Right lobe of liver (tissue), 4 donors: ENCODE results near the gene FGA.

Experiments used
- CTCF ChIP-seq, 4 donors: fragments of 200-600 bp in 3 of 4; fragments of 450-650 bp in 1 of 4; IDR thresholded peaks; one replicate each; pipeline versions ENCODE4 v1.5.1 to v1.8.0; 2016 to 2022; ENCODE audit warnings: antibody characterized with exemption in 4 of 4, mild to moderate bottlenecking in 2 of 4
- POLR2A ChIP-seq: fragments of 450-650 bp; IDR thresholded peaks from one replicate; pipeline ENCODE4 v1.6.1; 2017; ENCODE audit warnings: antibody characterized with exemption, mild to moderate bottlenecking
- donor health status: DM: no; HTN: no; CAD: no.
- donor health status: DM: no; HTN: no; CAD: no.
- donor health status: DM: no; HTN: yes; CAD: no.

GRCh38 chr4:154559141-154559493, 31.4 kb downstream of the FGA start:
- no peak for TF ChIP-seq CTCF (IDR thresholded peaks at IDR 0.05)
- TF ChIP-seq POLR2A = no peak
